GM18519 (cell line): ENCODE results near the gene DCBLD1.
A peak's percentile ranks its signal among the peaks of the same experiment; 100 is the strongest.

Source experiments
- ATAC-seq: cut with Tn5 transposase; IDR thresholded peaks from one replicate; pipeline ENCODE4 v1.9.1; 2021; ENCODE audit warnings: mild to moderate bottlenecking, moderate library complexity; ENCODE audit not compliant: unreplicated experiment, low FRiP score

DCBLD1 gene

DNA sequence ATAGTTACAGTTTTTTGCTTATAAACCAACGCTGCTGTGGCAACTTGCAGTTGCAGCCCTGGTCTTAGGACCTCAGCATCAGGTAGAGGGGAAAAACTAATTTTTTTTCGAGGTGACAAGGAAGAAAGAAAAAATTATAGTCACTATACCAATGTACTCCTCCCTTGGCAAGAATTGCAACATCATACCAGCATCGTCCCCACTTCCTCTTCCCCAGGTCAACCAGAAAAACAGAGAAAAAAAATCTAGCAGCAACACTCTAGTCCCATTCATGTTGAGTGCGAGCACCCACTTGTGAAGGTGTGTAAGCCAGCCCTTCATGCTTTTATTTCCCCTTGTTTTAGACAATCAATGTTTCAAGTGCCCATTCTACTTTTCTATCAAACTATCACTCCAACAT, 13.1 kb upstream of the DCBLD1 start:
- no peak for ATAC-seq

DNA sequence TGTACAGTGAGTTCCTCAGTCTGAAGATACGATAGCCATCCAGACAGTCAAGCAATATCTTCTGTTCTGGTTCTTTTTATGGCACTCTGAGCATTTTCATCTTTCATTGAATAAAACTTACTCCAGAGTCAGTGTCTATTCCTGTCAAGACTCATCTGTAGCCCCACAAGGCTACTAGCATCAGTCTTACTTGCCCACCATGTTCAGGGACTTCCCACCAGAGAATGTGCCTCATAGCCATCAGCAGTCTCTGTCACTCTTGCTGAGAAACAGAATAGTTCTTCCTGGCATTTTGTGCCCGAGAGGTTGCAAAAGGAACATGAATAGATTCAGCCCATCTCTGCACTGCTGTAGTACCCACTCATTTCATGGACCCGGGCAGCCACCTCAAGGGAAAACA, 12.7 kb upstream of the DCBLD1 start:
- no peak for ATAC-seq

DNA sequence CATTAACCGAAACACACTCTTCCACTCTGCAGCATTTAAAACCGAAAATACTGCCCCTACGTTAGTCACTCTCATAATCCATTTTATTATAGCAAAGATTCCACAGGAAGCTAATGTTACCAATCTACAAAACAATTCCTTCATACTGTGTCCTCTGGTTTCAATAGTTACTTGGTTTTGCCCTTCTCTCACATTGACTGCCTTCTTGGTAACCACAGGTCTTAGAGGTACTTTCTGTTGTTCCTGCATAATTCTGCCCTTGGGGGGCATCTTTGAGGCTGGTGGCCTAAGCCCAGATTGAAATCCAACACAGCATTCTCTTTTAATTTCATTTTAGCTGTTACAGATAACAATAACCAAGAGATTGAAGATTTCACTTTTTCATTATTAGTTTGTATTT, 9.8 kb upstream of the DCBLD1 start:
- no peak for ATAC-seq

DNA sequence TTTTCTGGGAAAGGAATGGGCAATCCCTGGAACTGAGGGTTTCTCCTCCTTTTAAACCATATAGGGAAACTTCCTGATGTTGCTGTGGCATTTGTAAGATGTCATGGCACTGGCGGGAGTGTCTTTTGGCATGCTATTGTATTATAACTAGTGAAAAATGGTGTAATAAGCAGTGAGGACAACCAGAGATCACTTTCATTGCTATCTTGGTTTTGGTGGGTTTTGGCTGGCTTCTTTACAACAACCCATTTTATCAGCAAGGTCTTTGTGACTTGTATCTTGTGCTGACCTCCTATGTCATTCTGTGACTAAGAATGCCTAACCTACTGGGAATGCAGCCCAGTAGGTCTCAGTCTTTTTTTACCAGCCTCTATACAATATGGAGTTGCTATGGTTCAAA, 9.1 kb upstream of the DCBLD1 start:
- no peak for ATAC-seq

DNA sequence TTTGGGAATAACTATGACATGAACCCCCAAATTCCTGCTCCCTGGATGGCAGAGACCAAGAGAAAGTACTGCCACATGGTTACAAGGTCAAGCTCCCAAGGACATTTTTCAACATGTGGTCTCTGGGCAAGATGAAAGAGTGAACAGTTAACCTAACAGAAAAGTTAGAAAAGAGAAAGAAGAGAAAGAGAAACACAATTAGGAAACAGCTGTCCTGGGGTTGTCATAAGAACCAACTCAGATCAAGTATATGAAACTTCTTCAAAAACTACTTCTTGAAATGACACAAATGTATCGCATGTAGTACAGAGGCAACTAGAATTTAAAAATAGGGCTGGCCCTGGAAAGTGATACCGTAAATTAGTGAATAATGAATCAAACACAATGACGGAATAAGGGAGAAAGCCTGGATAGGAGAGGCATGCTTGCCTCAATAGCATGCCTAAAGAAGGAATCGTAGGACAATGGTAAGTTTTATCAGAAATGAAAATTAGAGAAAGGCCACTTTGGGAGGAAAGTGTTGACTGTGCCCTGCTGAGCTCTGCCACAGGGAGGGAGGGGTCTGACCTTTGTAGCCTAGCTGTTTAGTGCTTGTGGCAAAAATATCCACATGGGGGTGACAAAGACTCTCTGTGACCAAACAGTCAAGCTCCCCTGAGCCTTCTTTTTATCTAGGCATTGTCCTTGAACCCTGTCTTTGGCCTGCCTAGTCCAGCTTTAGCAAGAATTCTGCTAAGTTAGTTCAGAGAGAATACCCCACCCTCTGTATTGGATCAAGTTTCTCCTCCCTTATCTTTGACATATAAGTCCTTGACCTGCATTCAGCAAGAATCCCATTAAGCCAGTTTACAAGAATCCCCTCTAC, 4.3 kb upstream of the DCBLD1 start:
- ATAC-seq: peak; percentile 36

DNA sequence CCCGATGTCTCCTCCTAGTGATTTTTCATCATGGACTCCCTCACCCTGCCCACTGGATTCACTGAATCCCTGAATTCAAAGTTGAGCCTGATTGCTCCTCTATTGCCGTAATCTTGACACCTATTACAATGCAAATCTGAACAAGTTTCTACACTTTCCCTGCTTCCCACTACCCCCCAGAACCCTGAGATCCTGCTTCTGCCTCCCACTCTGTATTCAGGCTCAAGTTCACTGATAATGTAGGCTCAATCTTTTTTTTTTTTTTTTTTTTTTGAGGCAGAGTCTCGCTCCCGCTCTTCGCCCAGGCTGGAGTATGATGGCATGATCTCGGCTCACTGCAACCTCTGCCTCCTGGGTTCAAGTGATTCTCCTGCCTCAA, 3.6 kb upstream of the DCBLD1 start:
- no peak for ATAC-seq

DNA sequence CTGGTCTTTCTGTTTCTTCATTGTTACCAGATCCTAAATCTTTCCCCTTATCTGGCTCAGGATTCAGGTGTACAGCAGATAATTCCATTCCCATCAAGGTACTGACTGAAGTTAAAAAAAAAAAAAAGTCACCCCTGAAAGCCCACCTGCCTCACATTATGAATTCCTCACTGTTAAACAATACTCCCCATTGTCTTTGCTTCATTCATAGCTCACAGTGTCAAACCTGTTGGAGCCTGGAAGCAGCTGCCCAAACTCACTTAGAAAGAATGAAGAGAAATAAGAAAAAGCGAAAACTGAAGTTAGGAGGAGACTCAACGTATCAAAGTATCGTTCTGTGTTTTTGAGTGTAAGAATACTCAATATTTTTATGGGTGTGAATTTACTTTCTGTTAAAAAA, 1.8 kb upstream of the DCBLD1 start:
- ATAC-seq: no peak

DNA sequence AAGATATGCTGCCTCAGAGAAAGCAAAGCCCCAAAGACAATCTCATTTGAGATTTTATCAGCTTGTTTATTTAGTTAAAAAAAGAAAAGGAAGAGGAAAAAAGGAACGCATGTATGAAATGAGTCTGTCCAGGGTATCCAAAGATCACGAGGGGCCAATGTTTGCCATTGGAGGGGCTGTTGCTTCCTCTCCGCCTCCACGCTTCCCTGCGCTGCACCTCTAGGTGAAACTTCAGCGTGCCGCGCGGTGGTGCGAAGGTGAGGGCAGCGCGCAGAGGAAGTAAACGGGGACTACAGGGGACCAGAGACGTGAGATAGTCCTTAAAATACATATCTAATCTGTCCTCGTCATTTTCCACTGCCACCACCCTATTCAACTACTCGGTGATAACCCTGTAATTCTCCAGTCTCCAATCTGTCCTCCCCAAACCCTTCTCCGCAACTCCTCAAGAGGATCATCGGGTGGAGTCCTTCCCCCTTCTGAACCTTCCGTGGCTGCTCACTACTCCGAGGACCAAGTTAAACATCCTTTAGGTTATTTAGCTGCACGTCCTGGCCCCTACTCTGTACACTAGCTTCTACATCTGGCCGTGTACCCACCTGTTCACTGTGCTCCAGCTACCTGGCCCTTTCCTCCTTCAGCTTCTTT, 1.1 kb upstream of the DCBLD1 start:
- ATAC-seq: no peak

DNA sequence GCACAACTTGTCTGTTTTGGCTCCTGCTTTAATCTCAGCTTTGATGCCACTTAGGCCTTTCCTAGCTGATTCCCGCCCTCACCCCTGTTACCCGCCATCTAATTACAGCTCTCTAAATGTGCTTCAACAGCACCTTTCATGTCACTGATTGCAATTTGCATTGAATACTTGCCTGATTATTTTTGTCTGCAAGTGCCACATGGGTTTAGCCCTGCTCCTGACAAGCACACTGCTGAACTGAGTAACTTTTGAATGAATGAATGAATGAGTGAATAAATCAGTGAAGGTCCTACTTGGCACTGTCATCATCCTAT, 591 bp upstream of the DCBLD1 start:
- no peak for ATAC-seq

DNA sequence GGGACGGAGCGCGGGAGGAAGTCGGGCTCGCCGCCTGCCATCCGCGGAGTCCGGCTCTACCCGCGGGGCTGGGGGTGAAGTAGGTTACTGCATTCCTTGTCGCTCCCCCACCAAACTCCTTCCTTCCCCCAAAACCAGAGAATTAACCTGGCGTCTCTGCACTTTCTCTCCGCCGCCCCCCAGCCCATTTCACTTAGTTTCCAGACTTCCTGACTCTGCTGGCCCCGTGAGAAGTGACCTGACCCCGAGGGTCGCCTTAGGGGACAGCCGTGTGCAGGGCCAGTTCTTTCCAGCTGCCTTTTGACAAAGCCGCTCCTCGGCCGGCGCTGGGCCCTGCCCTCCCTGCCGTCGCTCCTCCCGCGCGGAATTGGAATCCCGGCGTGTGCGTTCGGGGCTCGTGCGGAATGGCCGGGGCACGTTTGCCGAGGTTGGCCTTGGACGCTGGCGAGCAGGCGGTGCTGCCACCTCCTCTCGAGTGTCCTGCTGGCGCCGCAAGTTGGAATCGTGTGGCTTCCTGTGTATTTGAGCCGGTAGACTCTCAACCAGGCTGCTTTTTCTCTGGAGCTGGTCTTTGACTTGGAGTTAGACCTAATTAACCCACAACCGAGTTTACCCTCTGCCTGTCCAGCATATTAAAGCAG, 650 bp downstream of the DCBLD1 start:
- ATAC-seq: no peak

DNA sequence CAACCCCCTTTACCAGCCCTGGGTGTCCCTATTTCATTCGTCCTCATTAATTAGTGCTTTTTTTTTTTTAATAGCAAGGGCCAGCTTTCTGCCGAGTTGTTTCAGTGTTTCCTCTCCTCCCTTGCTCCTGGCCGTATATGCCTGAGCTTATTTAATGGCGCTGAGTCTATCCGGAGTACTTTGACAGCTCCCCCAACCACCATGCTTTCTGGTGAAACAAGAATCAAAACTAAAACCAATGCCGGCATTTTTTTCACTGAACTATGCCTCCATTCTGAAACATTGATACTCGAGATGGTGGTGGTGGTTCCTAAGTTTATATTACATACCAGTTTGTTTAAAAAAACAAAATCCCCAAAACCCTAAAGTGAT, 1.2 kb downstream of the DCBLD1 start:
- no peak for ATAC-seq

DNA sequence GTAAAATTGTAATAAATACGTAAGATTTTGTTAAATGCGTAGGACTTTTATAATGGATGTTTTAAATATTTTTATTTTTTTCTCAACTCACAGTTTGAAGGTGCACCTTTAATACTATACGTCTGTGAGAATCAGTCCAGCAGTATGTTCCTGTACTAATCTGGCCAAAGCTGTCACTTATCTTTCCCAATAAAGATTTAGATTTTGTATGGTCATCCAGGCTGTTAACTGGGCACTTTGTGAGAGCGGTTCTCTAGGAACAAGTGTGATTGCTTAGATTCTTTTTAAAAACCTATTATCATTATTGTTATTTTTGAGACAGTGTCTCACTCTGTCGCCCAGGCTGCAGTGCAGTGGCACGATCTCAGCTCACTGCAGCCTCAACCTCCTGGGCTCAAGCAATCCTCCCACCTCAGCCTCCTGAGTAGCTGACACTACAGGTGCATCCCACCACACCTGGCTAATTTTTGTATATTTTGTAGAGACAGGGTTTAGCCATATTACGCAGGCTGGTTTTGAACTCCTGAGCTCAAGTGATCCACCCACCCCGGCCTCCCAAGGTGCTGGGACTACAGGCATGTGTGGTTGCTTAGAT, 1.7 kb downstream of the DCBLD1 start:
- no peak for ATAC-seq

DNA sequence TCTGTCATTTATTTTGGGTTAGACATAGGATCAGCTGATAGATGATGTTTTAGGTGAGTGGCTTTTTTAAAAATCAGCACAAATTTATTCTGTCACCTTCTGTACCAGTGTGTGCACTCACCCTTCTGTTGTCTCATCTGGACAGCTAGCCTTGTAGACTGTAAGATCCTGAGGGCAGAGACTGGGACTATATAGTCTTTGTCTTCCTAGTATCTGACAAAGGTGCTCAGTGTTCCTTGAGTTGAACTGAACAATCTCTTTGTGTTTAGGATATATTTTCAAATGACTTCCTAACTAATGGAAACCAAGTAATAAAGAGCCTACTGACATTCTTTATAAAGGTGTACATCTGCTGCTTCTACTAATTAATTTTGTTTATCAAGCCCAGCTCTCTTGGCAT, 3.0 kb downstream of the DCBLD1 start:
- ATAC-seq: no peak

DNA sequence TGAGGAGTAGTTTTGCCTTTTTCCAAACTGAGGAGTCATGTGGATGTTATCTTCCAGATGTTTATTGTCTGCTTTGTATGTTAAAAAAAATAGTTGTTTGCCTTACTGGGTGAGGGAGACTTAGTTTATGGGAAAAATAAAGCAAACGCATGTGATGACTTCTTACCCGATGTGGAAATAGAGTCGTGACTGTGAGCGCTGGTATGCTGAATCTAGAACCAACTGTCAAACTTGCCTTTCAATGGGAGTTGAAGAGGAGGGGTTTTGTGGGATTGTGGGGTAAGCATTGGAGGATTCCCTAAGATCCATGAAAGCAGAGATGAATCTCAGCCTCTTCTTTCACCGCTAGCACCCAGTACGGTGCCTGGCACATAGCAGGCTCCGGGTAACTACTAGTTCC, 5.3 kb downstream of the DCBLD1 start:
- no peak for ATAC-seq

DNA sequence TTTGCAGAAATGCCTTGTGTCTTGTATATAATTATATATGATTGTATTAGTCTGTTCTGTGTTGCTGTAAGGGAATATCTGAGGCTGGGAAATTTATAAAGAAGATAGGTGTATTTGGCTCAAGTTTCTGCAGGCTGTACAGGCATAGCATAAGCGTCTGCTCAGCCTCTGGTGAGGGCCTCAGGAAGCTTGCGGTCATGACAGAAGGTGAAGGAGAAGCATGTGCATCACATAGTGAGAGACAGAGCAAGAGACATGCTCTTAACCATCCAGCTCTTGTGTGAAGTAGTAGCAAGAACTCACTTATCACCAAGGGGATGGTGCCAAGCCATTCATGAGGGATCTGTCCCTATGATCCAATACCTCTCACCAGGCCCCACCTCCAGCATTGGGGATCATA, 6.5 kb downstream of the DCBLD1 start:
- no peak for ATAC-seq

DNA sequence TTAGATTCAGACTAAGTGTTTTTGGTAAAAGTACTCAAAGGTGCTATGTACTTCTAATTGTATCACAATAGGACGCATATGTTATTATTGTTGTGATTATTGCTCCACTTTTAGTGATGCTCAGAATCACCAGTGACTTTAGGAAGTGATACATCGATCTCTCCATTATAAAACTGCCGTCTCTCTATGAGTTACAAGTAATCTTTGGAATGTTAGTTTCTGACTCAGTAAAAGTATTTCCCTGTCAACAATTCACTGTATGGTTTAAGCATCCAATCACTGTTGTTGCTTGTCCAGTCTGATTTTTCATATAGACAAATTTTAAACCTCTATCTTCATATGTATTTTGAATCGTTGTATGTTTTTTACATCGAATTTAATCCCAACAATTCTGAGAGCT, 9.4 kb downstream of the DCBLD1 start:
- no peak for ATAC-seq

DNA sequence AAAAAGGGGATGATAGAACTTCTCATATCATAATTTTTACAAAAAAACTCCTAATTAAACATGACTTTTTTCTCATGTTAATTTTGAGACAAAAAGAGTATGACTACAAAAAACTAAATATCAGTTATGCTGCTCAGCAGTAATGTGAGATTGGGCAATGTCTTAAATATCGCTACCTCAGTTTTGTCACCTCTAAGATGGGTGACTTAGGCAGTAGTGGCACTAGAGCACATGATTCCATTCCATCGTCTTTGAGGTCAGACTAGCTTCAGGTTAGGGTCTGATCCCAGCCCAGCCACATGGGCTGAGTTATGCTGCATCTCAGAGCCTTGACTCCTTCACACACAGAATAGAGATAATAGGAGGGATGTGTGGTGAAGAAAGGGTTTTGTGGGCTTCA, 11.0 kb downstream of the DCBLD1 start:
- ATAC-seq: no peak

DNA sequence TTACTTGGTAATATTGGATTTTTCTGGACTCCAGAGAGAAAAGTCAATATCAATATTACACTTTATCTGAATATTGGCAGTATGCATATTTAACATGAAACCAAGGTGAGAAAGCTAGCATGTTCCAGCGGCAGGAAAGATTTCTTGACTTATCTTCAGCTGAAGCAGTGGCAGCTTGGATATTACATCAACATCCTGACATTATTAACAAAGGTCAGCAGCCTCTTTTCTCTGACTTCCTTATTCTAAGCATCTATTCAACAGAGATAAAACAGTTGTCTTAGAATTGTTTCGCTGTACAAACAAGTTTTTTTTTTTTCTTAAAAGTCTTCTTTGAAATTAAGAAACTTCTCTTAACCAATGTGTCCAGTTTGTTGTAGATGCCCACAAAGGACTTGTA, 11.8 kb downstream of the DCBLD1 start:
- no peak for ATAC-seq

DNA sequence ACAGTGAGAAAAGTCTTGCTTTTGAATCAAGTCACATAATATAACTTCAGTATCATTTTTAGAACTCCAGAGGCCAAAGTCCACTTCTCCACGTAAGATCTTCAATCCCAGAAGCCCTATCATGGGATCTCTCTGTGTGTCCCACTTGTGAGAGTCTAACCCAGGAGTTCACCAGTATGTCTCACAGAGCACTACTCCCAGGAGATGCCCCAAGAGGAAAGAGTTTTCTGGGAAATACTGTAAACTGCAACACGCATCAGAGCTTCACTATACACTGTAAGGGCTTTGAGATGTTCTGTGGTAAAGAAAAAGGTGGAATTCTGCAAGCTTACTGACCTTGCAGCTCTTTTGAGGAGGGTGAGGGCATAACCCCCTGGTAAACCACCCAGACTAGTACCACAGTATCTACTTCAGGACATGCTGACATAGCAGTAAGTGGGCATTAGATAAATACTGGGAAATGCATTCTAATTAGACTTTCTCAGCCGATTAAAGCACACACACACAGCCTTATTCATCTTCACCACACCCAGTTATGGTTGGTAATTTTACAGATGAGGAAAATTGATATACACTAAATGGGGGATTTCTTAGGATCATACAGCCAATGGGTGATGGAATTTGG, 12.3 kb downstream of the DCBLD1 start:
- ATAC-seq: no peak

DNA sequence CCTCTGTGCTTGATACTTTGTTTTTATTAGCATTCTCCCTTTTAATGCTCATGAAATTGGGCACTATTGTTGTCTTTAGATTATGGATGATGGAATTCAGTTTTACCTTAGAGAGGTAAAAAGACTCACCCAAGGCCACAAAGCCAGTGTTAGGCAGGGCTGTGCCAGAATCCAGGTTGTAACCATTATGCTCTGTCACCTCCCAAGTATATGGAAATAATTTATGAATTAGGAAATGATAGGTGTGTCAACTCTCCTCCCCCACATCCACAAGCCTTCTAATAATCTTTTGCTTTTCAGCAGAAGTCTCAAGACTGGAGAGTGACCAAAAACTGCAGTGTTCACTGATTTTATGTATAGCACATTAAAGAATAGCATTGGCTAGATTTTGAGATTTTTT, 13.0 kb downstream of the DCBLD1 start:
- no peak for ATAC-seq

DNA sequence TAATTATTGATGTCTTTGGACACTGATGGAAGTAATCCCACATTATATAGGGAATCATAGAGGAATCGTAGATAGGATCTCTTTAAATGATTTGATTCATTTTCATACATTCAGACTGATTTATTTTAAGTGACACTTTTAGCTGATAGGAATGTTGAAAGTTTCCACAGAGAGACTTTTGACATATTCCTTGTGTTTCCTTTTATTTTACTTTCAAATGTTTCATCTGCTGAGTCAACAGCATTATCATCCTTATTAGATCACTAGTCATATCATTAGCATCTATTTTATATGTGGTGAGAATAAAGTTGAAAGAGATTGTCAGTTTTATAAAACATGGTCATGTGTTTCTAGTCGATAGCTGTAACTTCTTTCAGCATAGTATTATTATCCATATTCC, 13.4 kb downstream of the DCBLD1 start:
- ATAC-seq: no peak
